Stimulated activated CD4-positive, alpha-beta T cell treated with anti-CD3 and anti-CD28 coated beads, TNF-alpha, amount 100 ng/mL, for 4 hours (primary cell): Measurements from ENCODE around the gene CPLX4.
"Not testable (repeated sequence)": the region's sequence is repeated elsewhere in the genome, so short reads cannot be mapped to it uniquely, and the experiment has no call there.

Source experiments
- DNase-seq, 3 experiments: peaks; one replicate each; pipeline ENCODE4 v3.0.0-alpha.2; 2020; ENCODE audit warnings: low read depth in 3 of 3

CPLX4 gene

GRCh38 chr18:59269563-59270119, 48.8 kb downstream of the CPLX4 start:
- DNase-seq: no peak

DNA sequence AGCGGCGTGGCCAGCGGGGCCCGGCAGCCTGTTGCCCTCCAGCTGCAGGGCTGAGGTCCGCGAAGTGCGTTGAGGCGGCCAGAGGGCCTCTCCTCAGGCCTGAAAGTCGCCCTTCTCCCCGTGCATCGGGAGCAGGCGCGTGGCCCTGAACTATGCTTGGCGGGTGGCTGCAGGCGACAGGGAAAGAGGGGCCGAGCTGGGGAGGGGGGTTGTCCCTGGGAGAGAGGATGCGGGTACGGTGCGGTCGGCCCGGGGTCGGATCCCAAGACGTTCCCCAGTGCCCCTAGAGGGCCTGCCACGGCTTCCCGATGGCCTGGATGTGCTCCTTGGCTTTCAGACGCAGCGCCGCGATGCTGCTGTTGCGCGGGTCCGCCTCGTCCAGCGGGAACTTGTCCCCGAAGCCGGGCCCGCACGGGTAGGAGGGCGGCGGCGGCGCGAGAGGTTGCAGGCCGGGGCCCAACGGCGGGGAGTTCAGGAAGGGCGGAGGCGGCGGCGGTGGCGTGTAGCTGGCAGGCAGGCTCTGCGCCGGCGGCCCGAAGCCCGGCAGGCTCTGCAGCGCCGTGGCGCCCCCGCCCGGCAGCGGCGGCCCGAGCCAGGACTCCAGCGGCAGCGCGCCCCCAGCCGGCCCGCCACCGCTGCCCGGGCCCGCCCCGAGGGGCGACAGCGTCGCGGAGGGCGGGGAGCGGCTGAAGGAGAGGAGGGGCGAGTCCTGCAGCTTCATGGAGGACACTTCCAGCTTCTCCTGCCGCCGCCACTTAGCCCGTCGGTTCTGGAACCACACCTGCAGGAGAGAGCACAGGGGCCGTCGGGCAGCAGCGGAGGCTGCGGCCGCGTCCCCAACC, 49.5 kb downstream of the CPLX4 start:
- no peak for DNase-seq

GRCh38 chr18:59268127-59268720, 50.2 kb downstream of the CPLX4 start:
- DNase-seq: no peak

DNA sequence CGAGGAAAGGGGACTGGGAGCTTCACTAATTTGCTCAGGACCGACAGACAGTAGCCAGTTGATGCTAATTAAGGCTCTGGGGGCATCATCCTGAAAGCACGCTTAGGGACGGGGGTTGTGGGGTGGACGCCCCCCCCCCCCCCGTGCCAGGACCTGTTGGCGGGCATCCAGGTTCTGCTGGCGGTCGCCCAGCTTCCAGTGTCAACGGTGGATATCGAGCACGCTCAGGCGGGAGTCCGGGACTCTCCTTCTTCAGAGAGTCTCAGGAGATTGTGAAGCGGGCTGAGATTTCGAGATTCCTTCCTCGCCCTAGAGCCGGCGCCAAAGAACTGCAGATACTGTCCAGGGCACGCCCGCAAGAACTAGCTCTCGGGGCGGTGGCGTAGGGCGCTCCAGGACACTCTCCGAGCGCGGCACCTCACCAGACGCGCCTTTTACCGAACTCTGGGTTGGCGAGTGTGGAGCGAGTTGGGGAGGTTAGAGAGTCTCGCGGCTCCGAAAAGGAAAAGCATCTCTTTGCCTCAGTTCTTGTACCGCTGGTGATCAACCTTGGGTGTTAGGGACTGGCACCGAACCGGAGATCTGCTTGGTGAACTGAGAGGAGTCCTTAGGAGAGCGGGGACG, 50.8 kb downstream of the CPLX4 start:
- no peak for DNase-seq

DNA sequence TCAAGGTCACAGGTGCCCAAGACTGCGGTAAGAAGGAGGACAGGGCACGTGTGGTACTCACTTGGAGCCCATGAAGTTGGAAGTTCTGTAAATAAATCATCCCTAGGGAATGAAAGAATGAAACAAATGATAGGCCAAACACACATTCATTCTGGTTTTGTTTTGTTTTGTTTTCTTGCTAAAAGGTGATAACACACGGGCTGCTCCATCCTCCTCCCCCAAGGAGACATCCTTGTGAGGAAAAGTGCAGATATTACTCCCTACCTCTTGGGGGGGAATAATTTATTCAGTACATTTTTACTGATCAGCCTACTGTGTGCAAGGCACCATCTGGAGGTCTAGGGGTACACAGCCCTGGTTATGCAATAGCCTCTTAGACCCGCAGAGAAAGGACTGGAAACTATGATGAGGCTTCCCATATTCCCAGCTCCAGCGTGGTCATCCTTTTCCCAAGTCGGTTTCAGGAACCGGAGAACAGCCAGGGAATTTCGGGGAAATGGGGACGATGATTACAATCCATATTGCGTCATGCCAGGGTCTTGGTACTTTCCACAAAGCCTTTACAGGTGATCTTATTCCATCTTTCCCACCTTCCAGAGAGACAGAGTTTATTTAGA, 51.5 kb downstream of the CPLX4 start:
- DNase-seq: no peak

DNA sequence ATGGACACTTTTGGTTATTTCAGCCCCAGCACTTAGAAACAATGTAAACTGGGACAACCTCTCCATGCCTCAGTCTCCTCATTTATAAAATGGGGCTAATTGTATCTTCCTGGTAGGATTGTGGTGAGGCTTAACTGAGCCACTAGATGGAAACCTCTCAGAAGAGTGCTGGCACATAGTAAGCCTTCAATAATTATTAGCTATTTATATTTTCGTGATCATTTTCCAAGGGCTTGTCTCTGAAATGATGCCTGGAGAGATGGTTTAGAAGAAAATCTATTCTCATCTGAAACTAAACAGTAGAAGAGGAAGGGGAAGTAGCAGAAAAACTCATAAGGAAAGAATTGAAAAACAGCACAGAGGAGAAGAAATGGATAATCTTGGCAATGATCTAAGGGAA, 52.0 kb downstream of the CPLX4 start:
- DNase-seq: no peak

DNA sequence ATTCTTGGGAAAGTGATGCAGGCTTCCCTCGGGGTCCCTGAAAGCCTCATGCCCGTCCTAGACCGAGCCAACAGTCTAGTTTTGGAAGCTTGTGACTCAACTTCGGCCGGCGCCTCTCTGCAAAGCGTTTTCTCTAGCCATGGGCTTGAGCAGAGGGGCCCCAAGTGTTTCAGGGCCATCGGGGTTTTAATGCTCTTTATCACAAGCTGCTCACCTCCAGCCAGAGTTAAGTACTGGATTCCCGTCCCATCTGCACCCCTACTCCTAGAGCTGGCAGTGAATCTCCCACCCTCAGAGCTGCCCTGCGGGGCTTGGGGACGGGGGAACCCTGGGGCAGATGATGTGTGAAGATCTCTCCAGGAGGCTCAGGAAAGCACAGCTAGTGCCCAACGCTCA, 52.5 kb downstream of the CPLX4 start:
- DNase-seq: no peak

- DNase-seq: no peak
Measured at GRCh38 chr18:59265246-59265973, 53.0 kb downstream of the CPLX4 start.

- DNase-seq: no peak
Measured at GRCh38 chr18:59264651-59265245, 53.7 kb downstream of the CPLX4 start.

DNA sequence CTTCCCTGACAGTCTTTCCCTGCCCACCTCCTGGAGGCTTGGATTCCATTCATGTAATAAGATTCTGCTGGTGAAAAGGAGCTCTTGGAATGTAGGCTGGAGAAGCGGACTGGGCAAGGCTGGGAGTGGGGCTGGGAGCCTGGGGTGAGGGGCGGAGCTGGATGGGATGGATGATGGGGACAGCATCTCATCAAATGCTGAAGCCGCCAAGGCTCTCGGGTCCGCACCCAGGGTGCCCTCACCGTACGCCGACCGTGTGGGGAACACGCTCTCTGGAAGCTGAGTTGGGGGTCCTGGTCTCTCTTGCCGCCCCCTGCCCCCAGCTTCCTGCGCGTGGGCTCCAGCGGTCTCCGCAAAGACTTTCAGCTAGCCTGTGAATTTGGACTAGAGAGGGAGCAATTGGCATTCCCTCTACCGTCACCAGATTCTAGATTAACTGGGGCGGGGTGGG, 54.3 kb downstream of the CPLX4 start:
- DNase-seq: no peak

GRCh38 chr18:59263661-59264060, 54.8 kb downstream of the CPLX4 start:
- DNase-seq: no peak

DNA sequence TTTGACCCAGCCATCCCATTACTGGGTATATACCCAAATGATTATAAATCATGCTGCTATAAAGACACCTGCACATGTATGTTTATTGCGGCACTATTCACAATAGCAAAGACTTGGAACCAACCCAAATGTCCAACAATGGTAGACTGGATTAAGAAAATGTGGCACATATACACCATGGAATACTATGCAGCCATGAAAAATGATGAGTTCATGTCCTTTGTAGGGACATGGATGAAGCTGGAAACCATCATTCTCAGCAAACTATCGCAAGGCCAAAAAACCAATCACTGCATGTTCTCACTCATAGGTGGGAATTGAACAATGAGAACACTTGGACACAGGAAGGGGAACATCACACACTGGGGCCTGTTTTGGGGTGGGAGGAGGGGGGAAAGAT, 56.2 kb downstream of the CPLX4 start:
- not testable (repeated sequence) for DNase-seq

DNA sequence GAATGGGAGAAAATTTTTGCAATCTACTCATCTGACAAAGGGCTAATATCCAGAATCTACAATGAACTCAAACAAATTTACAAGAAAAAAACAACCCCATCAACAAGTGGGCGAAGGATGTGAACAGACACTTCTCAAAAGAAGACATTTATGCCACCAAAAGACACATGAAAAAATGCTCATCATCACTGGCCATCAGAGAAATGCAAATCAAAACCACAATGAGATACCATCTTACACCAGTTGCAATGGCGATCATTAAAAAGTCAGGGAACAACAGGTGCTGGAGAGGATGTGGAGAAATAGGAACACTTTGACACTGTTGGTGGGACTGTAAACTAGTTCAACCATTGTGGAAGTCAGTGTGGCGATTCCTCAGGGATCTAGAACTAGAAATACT, 56.6 kb downstream of the CPLX4 start:
- DNase-seq: not testable (repeated sequence)

GRCh38 chr18:59255491-59255890, 63.0 kb downstream of the CPLX4 start:
- not testable (repeated sequence) for DNase-seq

DNA sequence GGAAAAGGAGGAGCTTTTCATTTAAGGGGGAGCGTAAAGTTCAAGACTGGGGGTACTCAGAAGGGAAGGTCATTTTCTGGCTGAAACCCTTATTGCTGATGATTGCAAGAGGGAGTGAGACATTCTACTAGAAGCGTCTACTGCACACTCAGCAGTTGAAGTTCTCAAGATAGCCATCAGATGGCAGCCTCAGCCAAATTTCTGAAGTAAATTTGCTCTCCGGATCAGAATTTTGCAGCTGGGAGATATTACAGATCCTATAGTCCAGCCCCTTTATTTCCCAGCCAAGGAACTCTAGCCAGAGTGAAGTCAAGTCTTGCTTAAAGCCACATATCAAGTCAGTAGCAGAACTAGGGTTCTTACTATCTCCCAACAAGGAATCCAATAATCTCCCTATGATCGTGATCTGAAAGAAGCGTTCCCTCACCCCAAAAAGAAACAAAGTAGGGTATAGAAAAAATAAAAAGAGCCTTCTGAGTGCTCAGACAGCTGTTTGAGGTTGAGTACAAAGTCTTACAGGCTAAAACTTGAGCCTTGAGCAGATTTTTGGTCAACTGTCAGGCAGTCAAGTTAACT, 69.2 kb downstream of the CPLX4 start:
- no peak for DNase-seq

GRCh38 chr18:59246796-59247195, 71.7 kb downstream of the CPLX4 start:
- DNase-seq: no peak
